AML-193 (cell line): ENCODE measurements around the gene CCDC85B.

ENCODE experiments used
- DNase-seq, 2 experiments: peaks; one replicate each; lab custom pipeline; 2025; lab: John Stamatoyannopoulos, UW

Gene CCDC85B

DNA sequence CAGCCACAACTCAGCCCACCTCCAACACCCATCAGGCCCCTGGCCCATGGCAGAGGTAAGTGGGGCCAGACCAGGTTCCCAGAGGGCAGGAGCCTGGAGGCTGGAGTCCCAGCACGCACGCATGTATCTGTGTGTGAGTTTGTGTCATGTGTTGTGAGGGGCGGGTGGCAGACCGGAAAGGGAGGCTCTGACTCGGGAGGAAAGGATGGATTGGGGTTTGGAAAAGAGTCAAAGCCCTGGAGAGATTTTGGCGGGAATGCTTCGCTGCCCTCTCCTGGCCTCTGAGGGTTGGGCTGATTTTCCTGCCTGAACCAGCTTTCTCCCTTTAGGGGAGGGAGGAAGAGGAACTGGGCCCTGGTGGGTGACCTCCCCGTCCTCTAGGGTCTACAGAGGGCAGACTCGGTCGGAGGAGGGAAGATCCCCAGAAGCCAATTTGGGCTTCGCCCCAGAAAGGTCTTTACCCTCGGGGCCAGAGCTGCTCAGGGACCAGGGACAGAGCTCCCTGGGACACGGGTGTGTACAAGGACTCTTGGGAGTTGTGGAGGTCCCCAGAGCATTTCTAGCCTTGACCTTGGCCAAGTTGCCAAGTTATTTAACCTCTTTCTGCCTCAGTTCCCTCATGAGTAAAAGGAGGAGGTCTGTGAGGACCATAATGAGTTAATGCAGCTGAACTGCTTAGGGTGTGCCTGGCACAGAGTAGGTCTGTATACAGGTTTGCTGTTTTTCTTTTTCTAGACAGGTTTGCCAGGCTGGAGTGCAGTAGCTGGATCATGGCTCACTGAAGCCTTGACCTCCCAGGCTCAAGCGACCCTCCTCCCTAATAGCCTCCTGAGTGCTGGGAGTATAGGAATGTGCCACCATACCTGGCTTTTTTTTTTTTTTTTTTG is 21.5 kb downstream of the CCDC85B start:
- DNase-seq: no peak

DNA sequence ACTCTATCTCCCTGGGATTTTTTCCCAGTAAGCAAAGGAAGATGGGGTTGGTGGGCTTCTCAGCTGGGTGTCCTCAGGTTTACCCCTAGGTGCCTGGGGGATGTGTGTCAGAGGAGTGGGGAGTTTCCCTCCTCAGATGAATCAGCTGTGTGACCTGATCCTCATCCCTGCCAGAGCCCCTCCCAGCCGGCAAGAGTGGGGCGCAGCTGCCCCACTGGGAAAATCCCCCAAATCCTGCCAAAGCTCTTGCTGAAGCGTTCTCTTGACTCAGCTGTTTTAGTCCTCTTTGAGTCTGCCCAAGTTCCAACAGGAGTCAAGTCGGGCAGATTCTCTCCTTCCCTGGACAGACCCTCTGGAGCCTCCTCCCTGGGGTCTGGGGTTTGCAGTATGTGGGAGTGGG is 22.4 kb downstream of the CCDC85B start:
- no peak for DNase-seq

DNA sequence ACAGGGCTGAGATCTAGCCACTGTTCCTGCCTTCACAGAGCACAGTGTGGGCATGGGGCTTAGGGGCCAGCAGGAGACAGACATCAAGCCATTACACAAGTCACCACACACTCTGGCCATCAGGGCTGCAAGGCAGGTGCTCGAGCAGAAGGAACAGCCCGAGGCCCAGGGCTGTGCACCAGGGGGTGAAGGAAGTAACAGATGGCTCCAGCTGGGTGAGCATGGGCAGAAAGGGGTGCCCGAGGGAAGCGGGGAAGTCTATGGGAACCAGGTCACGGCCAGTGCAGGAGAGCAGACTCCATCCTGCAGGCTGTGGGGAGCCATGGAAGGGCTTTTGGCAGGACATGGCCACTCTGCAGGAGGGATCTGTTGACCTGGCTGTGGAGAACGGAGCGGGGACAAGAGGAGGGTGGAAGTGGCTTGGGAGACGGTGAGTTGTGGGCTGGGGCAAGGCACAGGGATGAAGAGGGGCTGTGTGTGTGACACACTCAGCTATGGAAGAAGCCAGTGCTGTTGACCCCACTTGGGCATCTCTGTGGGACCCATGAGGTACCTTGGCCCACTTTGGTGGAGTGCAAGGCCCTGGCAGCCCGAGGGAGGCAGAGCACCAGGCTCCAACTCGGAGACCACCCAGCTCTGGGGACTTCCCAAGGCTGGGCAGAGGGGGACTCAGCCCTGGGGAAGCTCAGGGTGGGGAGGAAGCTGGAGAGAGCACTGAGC is 24.8 kb downstream of the CCDC85B start:
- DNase-seq: no peak

DNA sequence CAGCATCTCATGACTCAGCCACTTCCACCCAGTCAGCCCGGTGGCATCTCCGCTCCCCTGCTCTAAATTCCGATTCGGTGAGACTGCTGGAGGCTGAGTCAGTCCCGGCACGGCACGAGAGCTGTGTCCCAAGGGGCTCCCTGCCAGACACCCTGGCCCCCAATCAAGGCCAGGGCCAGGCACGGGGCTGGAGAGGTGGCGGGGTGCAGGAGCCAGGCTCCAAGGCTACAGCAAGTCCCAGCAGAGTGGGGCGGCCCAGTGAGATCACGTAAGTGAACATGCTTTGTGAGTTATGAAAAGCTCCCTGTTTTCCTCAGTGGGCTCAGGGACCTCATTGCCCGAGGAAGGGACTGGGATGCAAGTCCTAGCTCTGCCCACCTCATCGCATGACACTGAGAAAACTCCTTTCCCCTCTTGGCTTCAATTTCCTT is 25.4 kb downstream of the CCDC85B start:
- no peak for DNase-seq

DNA sequence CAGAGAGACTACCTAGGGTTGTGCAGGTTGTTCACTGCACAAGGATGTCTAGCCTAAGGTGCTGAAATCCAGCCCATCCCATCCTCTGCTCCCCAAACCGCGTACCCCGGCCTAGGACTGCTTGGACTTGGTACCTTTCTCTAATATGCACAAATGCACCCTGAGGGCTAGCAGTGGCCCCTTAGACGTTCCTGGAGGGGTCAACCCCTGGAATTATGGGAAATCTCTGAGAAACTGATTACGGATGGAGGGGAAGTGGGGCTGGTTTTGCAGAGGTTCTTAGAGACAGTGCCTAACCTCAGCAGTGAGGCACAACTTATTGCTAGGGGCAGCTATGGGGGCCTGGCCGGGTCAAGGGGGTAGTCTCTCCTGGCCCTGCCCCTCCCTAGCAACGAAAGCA is 25.9 kb downstream of the CCDC85B start:
- DNase-seq: no peak

DNA sequence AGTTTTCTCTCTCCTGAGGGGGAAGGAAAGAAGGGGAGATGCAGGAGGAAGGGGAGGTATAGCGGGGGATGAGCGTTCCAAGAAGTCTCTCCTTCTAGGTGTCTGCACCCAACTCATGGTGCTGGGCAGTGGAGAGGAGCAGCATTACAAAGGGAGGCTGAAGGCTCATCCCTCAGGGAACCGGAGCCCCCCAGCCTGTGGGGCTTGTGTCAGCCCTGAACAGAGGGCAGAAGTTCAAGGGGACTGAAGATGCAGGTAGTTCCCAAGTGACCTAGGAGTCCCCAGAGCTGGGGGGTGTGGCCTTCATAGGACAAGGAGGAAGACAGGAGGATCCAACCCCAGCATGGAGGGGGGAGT is 26.6 kb downstream of the CCDC85B start:
- no peak for DNase-seq

DNA sequence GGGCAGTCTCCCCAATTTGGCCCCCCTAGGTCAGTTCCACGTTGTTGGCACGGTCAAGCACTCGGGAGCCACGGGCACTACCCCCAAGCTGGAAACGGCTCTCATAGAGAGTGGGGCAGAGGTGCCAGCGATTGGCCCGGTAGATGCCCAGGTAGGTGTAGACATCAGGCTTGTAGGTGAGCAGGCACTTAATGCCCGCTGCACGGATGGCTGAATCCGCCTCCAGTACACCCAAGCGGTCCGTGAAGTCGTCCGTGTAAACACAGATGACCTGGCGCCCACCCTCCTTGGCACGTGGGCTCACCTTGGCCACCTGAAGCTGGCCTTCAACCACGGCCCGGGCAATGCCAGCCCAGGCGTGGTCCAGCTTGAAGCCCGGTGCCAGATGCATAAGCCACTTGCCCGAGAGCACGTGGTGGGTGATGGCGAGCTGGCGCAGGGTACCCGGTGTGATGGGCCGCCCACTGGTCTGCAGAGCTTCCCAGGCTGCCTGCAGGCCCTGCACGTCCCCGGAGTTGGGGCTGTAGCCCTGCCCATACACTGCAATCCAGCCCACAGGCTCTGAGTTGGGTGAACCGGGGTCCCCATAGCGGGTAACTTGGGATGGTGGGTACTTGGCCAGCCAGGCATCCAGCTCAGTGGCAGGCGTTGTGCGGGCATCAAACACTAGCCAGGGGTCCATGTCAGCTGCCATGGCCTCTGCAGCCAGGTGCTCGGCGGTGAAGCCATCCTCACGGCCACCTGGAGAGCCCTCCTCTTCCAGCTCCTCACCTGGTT is 27.1 kb downstream of the CCDC85B start:
- DNase-seq: no peak

DNA sequence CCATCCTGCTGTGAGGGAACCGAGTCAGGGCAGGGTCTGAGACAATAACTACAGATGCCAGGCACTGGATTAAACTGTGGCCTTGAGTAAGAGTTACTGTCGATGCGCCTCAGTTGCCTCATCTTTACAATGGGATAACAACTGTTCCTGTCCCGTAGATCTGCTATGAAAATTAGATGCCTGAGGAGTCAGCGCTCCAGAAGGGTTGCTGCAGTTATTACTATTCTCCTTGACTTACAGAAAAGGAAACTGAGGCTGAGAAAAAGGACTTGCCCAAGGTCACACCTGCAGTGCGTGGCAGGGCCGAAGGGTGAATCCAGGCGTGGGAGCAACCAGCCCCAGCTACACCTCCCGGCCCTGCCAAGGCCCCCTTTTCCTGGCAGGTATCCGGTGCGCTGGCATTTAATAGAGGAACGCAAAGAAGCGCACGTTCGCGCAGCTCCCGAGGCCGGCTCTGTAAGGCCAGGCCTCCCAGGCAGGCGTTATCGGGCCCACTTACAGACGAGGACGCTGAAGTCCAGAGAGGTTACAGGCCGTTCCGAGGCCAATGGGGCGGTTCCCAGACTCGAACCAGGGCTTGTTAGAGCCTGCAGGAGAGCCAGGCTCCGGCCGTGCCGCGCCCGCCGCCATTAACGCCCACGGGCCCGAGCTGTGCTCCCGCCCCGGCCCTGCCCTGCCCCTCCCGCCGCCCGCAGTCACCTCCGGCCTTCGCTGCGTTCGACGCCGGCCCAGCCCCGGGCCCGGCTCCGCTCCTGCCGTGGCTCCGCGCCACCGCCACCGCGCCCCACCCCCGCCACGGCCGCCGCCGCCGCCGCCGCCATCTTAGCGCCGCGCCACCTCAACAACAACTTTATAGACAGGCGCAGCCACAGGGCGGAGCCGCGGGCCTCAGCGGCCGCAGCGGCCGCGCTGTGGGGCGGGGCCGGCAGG is 28.0 kb downstream of the CCDC85B start, which contains the start of gene C11orf68:
Gene C11orf68 (minus strand): TSS at position 852 of the 930 bp plus-strand sequence. CDS start 31 bp downstream, at position 821.
- no peak for DNase-seq

DNA sequence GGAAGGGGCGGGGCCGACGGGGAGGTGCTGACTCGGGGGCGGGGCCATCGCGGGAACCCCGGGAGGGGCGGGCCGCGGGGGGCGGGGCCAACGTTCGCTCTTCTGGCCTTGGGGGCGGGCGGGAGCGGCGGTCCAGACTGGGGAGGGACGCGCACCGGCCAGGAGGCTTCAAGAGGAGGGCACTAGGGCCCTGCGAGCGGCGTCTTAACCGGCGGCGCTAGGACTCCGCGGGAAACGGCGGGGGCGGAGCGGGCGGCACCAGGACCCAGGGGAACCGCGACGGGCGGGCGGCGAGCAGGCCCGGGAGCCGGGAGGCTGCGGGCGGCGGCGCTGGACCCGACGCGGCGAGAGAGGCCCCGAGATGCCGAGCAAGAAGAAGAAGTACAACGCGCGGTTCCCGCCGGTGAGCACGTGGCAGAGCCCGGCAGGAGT is 28.7 kb downstream of the CCDC85B start, which contains the start of gene DRAP1:
Gene DRAP1 (plus strand): TSS at position 286 of the 432 bp plus-strand sequence. CDS start 76 bp downstream, at position 362.
- DNase-seq: peak; percentile 95 to 96

DNA sequence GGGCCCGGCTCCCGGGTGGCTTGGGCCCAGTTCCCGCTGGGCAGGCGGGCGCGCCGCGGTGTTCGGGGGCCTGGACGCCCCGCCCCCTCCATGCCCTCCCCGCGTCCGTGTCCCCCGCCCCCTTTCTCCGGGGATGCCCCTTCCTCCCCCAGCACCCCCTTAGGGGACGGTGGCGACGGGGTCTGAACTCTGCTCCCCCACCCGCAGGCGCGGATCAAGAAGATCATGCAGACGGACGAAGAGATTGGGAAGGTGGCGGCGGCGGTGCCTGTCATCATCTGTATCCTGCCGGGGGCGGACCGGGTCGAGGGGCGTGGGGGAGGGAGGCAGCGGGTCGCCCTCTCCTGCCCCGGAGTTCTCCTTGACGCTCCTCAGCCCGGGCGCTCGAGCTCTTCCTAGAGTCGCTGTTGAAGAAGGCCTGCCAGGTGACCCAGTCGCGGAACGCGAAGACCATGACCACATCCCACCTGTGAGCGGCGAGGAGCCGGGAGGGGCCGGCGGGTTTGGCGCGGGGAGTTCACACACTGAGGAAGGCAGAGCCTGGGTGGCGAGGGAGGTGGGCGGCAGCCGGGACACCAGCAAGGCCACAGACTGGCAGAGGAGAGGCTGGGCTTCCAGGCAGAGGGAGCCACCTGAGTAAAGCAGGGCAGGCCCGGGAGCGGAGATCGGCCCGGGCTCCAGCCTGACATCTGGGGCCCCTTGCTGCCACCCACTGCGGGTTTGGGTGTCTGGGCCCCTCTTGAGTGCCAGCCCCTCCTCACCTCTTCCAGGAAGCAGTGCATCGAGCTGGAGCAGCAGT is 29.3 kb downstream of the CCDC85B start:
- no peak for DNase-seq

DNA sequence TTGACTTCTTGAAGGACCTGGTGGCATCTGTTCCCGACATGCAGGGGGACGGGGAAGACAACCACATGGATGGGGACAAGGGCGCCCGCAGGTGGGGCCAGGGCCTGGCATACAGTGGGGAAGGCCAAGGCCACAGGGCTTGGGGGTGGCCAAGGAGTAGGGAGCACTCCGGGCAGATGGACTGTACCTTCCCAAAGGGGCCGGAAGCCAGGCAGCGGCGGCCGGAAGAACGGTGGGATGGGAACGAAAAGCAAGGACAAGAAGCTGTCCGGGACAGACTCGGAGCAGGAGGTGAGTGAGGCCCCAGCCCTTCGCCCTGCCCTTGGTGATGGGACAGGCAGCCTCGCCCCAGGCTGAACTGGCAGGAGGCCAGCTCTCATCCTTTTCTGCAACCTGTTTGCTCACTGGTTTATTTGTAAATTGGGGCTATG is 29.9 kb downstream of the CCDC85B start:
- DNase-seq: no peak

DNA sequence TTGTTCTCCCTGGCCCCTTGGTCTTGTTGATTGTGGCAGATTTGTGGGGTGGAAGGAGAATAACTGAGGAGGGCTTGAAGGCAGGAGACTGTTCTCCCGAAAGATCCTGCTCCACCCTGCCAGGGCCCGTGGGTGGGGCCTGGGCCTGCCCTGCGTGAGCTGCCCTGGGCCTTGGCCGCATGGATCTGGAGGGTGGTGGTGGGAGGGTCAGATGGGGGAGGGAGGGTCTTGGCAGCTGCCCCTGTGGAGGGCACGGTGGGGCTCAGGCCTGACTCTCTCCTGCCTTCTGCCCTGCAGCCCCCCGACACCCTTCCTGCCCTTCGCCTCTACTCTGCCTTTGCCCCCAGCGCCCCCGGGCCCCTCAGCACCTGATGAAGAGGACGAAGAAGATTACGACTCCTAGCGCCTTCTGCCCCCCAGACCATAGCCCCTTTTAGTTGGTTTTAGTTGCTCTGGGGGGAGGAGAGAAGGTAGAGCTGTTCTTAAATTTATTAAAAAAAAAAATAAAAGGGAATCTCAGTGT is 30.6 kb downstream of the CCDC85B start:
- no peak for DNase-seq

DNA sequence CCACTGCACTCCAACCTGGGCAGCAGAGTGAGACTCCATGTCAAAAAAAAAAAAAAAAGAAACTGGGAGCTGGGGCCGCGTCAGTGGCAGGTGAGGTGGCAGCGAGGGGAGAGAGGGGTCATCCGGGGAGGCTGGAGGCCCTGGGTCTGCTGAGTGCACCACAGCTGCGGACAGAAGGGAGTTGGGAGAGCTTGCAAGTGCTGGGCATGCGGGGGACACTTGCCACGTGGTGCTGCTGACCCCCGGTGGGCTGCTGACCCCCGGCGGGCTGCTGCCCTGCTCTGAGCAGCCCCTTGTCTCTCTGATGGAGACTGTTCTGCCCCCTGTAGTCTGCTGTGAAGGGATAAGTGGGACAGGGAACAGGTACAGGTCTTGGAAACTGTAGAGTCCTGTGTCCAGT is 31.4 kb downstream of the CCDC85B start:
- DNase-seq: no peak

DNA sequence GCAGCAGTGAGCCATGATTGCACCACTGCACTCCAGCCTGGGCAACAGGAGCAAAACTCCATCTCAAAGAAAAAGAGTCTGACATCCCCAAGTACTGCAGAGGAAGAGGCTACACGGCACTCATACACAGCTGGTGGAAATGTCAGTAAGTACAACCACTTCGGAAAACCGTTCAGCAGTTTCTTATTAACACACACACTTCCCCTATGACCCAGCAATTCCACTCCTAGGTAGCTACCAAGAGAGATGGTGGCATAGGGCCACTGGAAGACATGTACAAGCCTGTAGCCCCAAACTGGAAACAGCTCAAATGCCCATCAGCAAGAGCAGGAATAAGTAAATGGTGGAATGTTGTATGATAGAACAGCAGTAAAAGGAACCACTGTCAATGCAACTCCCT is 32.1 kb downstream of the CCDC85B start:
- DNase-seq: no peak

DNA sequence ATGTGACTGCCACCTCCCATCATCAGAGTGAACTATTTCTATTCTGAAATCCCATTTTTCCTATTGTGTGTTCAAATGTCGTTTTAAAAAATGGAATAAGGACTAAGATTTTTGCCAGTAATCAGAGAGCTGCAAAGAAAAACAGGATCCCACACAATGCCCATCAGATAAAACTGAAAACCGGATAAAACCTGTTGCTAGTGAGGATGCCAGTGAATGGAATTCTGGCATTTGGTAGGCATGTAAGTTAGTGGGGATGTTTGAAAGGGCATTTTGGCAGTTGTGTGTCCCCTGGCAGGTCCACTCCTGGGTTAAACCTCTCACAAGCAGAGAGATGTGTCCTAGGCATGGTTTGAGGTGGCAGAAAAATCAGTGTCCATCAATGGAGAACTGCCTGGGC is 34.9 kb downstream of the CCDC85B start:
- DNase-seq: no peak

DNA sequence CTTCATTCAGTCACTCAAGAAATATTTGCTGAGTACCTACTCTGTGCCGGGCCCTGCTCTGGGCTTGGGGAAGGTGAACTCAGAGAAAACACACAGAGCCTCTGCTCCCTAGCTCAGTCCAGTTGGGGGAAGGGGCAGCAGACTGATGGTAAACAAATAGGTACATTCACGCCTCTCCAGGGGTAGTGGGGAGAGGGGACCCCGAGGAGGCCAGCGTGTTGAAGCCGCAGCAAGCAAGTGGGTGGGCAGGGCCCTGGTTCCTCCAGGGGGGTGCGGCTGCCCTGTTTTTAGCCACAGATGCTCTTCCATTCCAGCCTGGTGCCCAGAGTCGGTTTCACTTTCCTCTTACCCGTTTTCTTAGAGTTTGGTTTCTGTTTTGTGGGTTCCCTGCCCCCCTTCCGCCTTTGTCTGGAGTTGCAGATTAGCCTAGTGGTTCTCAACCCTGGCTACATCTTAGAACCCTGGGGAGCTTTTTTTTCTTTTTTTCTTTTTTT is 37.5 kb downstream of the CCDC85B start:
- peak; percentile 59 to 72 for DNase-seq

DNA sequence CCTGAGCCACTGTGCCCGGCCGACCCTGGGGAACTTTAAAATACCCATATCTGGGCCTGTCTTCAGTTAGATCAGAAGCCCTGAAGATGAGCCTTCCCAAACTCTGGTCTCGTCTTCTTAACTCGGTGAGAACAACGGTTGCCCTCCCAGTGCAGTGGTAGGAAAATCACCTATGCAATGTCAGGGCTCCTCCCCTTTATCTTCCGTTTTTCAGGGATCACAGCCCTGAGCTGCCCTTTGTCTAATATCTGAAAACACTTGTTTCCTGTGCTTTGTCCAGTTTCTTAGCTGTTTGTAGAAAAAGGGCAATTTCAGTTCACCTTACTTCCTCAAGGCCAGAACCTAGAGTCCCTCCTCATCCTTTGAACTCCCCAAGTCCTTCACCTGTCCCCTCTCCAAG is 38.2 kb downstream of the CCDC85B start:
- DNase-seq: no peak

DNA sequence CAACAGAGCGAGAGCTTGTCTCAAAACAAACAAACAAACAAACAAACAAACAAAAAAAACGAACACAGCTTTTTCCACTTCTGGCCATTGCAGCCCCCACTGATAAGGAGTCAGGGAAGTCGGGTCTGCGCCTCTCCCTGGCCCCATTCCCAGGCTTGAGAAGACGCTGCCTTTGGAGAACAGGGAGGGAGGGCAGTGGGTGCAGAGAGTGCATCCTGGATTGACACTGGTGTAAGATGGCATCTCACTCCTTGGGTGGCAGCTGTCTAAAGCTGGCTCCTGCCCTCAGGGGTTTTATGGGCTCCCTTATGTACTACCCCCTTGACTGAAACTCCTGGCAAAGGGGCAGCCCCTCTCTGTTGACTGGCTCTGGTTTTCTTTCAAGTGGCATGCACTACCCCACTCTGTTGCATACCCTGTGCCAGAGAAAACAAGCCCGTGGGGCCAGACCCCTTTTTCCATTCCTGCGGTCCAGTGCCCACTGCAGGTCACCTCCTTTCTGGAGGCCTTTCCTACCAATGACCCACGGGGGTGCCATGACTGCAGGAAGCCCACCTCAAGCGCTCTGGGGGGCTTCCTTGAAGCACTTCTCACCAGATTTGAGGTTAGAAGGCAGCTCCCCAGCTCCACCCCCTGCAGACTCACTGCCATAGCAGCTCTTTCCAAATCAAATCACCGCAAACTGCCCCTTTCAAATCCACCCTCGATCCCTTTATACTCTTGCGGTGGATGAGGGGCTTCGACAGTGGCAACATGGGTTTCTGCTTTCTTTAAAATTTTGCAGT is 41.5 kb downstream of the CCDC85B start:
- DNase-seq: no peak

DNA sequence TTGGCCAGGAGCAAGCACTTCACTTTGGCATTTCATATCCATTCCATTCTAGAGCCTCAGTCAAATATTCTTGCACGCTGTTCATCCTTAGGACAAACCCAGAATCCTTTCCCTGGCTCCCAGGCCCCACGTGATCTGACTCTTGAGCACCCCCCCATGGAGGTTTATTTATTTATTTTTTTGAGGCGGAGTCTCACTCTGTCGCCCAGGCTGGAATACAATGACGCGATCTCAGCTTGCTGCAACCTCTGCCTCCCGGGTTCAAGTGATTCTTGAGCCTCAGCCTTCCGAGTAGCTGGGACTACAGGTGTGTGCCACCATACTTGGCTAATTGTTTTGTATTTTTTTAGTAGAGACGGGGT is 42.1 kb downstream of the CCDC85B start:
- no peak for DNase-seq
